GM12878 (cell line): ENCODE measurements around the gene SMG6. TPM values are rescaled to one million over a fixed set of nuclear protein-coding genes. Genes with fewer than 3 reads are reported as not detected.

Source experiments
- BACH1 ChIP-seq: fragments of 450-650 bp; IDR thresholded peaks from 2 replicates; pipeline ENCODE4 v1.6.1; 2017; ENCODE audit warnings: mild to moderate bottlenecking, borderline replicate concordance
- BCL3 ChIP-seq: IDR thresholded peaks from 2 replicates; pipeline ENCODE4 v1.6.1; 2011; ENCODE audit warnings: borderline replicate concordance, low read depth, mild to moderate bottlenecking, moderate library complexity, low read length; ENCODE audit not compliant: insufficient read depth, poor library complexity, severe bottlenecking
- CBX3 ChIP-seq: fragments of 200-600 bp; sonication (generic); IDR thresholded peaks from 2 replicates; pipeline ENCODE4 v1.6.1; 2016; ENCODE audit warnings: low read depth, borderline replicate concordance
- CTCF ChIP-seq, 3 experiments: IDR thresholded peaks in 2 of 3; conservative IDR thresholded peaks in 1 of 3; 2 replicates each; pipeline ENCODE4 v1.5.1; 2011; ENCODE audit warnings: low read depth in 3 of 3, low read length in 3 of 3, mild to moderate bottlenecking in 3 of 3, control low read depth in 2 of 3, moderate library complexity in 2 of 3, inconsistent platforms in 1 of 3, mixed read lengths in 1 of 3; ENCODE audit not compliant: control insufficient read depth in 2 of 3, insufficient read depth in 1 of 3; ENCODE audit errors: extremely low read depth in 1 of 3
- E2F4 ChIP-seq: IDR thresholded peaks from 2 replicates; pipeline ENCODE4 v1.6.1; 2012; ENCODE audit warnings: low read depth, low read length, improper control_type of control experiment
- ELK1 ChIP-seq: IDR thresholded peaks from 2 replicates; pipeline ENCODE4 v1.6.1; 2012; ENCODE audit warnings: low read depth, low read length, improper control_type of control experiment
- EP300 ChIP-seq, 2 experiments: fragments of 150-350 bp in 1 of 2; IDR thresholded peaks; 2 replicates each; pipeline ENCODE4 v1.6.1; 2011 to 2012; ENCODE audit warnings: low read depth in 2 of 2, low read length in 2 of 2, borderline replicate concordance in 1 of 2, improper control_type of control experiment in 1 of 2, inconsistent platforms in 1 of 2; ENCODE audit not compliant: control insufficient read depth in 1 of 2
- IKZF2 ChIP-seq, 2 experiments: fragments of 450-650 bp; IDR thresholded peaks; 2 replicates each; pipeline ENCODE4 v1.6.1; 2017; ENCODE audit warnings: mild to moderate bottlenecking in 2 of 2, moderate library complexity in 2 of 2
- LARP7 ChIP-seq: fragments of 450-650 bp; IDR thresholded peaks from 2 replicates; pipeline ENCODE4 v1.6.1; 2017; ENCODE audit warnings: mild to moderate bottlenecking
- MTA2 ChIP-seq: fragments of 450-650 bp; IDR thresholded peaks from 2 replicates; pipeline ENCODE4 v1.6.1; 2016; ENCODE audit warnings: low read depth, mild to moderate bottlenecking, moderate library complexity
- NR2C2 ChIP-seq: IDR thresholded peaks from 2 replicates; pipeline ENCODE4 v1.6.1; 2011; ENCODE audit warnings: borderline replicate concordance, low read depth; ENCODE audit not compliant: control insufficient read depth, insufficient read length
- PAX8 ChIP-seq: fragments of 450-650 bp; IDR thresholded peaks from 2 replicates; pipeline ENCODE4 v1.6.1; 2017; ENCODE audit warnings: mild to moderate bottlenecking, moderate library complexity
- PML ChIP-seq: IDR thresholded peaks from 2 replicates; pipeline ENCODE4 v1.6.1; 2012; ENCODE audit warnings: low read length, inconsistent platforms
- POLR2AphosphoS2 ChIP-seq: IDR thresholded peaks from 2 replicates; pipeline ENCODE4 v1.6.1; 2011; ENCODE audit warnings: low read depth, mild to moderate bottlenecking, low read length, improper control_type of control experiment, moderate library complexity
- POU2F2 ChIP-seq: IDR thresholded peaks from 3 replicates; pipeline ENCODE4 v1.6.1; 2011; ENCODE audit warnings: low read depth, mild to moderate bottlenecking, low read length, borderline replicate concordance
- RELA ChIP-seq: fragments of 450-650 bp; IDR thresholded peaks from 2 replicates; pipeline ENCODE4 v1.8.0; 2014; ENCODE audit warnings: borderline replicate concordance; ENCODE audit not compliant: partially characterized antibody
- RFX5 ChIP-seq: IDR thresholded peaks from 2 replicates; pipeline ENCODE4 v1.6.1; 2011; ENCODE audit warnings: low read depth, low read length, improper control_type of control experiment
- SIN3A ChIP-seq: IDR thresholded peaks from 2 replicates; pipeline ENCODE4 v1.6.1; 2012; ENCODE audit warnings: low read depth, low read length, improper control_type of control experiment
- SPI1 ChIP-seq: IDR thresholded peaks from 2 replicates; pipeline ENCODE4 v1.6.1; 2011; ENCODE audit warnings: low read depth, mild to moderate bottlenecking, low read length, moderate library complexity, borderline replicate concordance; ENCODE audit not compliant: insufficient read depth
- TCF3 ChIP-seq: IDR thresholded peaks from 2 replicates; pipeline ENCODE4 v1.6.1; 2012; ENCODE audit warnings: low read depth, mild to moderate bottlenecking, low read length, borderline replicate concordance; ENCODE audit not compliant: insufficient read depth
- polyA plus RNA-seq, 11 experiments: library from polyadenylated mRNA; depleted of rRNA in 4 of 11; unstranded in 6 of 11; stranded (reverse) in 5 of 11; fragments of >200 nt; fragmentation: Nextera tagmentation in 4 of 11; fragmentation: Illumina TruSeq in 1 of 11; extraction: Ambion mirVana in 4 of 11; extraction: Trizol in 1 of 11; gene quantifications; 1 replicate in 1 of 11; 2 replicates in 10 of 11; pipeline versions ENCODE4 v1.2.1 to v1.2.3, GENCODE V29; 2011 to 2016; ENCODE audit warnings: inconsistent platforms in 2 of 11, missing spikeins in 2 of 11, low read depth in 1 of 11
- total RNA-seq, 4 experiments: library from RNA; depleted of rRNA in 3 of 4; stranded (reverse); fragments of >200 nt in 3 of 4; fragmentation: Illumina TruSeq in 1 of 4; extraction: Trizol in 1 of 4; gene quantifications; 2 replicates each; pipeline versions ENCODE4 v1.2.1 to v1.2.3, GENCODE V29; 2013 to 2021

Gene SMG6
- total and polyA plus RNA-seq, 10 of the 15 experiments (the other 5 are each of a cell fraction or from before 2014, with no cell fraction given), result 0.58 to 28.7 (median 15.7) TPM

GRCh38 chr17:2029911-2030778, 273.4 kb downstream of the SMG6 start, which contains the start of gene DPH1 (continued):
- no peak; the same call in 1 of the 2 replicates for TF ChIP-seq ELK1
- TF ChIP-seq CTCF (IDR thresholded peaks at IDR 0.05 in 2 of 3, conservative IDR thresholded peaks at IDR 0.05 in 1 of 3; ENCODE audit: control insufficient read depth in 2 of 3, extremely low read depth in 1 of 3, insufficient read depth in 1 of 3, low read depth in 3 of 3, low read length in 3 of 3), result peak in 1 of 3 experiments; percentile 11; a peak in 1 of 6 replicates
- no peak for TF ChIP-seq BCL3
- peak; percentile 94 for TF ChIP-seq POLR2AphosphoS2
- peak; percentile 99 for TF ChIP-seq SIN3A
- no peak; the same call in 1 of the 2 replicates for TF ChIP-seq BACH1
- TF ChIP-seq IKZF2 (IDR thresholded peaks at IDR 0.05), result no peak
- no peak for TF ChIP-seq PML
- peak; percentile 97 for TF ChIP-seq NR2C2
- peak; percentile 68; the same call in 1 of the 2 replicates for TF ChIP-seq LARP7
- no peak; the same call in 1 of the 2 replicates for TF ChIP-seq RFX5
- TF ChIP-seq SPI1, result no peak
- TF ChIP-seq TCF3, result peak; percentile 56; the same call in 1 of the 2 replicates
- TF ChIP-seq CBX3, result no peak
- 0 out of 4 replicates have a peak, but pooled peaks of 1 of the 2 experiments have one; percentile 15 for TF ChIP-seq EP300 (IDR thresholded peaks at IDR 0.05; ENCODE audit: borderline replicate concordance in 1 of 2, control insufficient read depth in 1 of 2, low read depth in 2 of 2, low read length in 2 of 2)
- TF ChIP-seq MTA2, result no peak
- peak; percentile 95 for TF ChIP-seq RELA
- no peak for TF ChIP-seq E2F4
- TF ChIP-seq POU2F2, result peak; percentile 59; the same call in 1 of the 3 replicates
- TF ChIP-seq PAX8, result no peak
